Lower leg skin (tissue), 3 donors: Measurements from ENCODE around the gene RPL31.

Experiments used
- POLR2A ChIP-seq, 2 donors: fragments of 450-650 bp; IDR thresholded peaks; one replicate each; pipeline ENCODE4 v1.6.1; 2016 to 2017; ENCODE audit warnings: antibody characterized with exemption in 2 of 2, mild to moderate bottlenecking in 1 of 2, moderate library complexity in 1 of 2
- TF ChIP-seq, protein P1 (sequence below), 3 donors: fragments of 450-650 bp; IDR thresholded peaks; one replicate each; pipeline ENCODE4 v1.5.1; 2016; ENCODE audit warnings: antibody characterized with exemption in 3 of 3, mild to moderate bottlenecking in 3 of 3, moderate library complexity in 2 of 3

DNA sequence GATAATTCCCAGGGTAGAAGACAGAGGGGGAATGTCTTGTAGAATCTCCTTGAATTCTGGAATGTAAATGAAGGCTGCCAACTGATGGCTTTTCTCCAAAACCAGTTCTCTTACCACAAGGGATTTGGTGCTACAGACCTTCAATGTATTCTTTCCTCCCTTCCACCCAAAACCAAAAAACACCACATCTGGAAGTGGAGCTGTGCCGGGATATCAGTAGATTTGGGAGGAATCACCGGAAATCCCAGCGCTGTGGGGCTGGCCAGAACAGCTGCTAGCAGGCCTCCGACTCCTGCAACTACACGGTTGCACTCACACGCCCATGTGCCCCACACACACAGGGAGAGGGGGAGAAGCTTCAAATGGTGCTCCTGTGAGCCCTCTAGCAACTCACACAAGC is 45.7 kb downstream of the RPL31 start:
- TF ChIP-seq, protein P1, sequence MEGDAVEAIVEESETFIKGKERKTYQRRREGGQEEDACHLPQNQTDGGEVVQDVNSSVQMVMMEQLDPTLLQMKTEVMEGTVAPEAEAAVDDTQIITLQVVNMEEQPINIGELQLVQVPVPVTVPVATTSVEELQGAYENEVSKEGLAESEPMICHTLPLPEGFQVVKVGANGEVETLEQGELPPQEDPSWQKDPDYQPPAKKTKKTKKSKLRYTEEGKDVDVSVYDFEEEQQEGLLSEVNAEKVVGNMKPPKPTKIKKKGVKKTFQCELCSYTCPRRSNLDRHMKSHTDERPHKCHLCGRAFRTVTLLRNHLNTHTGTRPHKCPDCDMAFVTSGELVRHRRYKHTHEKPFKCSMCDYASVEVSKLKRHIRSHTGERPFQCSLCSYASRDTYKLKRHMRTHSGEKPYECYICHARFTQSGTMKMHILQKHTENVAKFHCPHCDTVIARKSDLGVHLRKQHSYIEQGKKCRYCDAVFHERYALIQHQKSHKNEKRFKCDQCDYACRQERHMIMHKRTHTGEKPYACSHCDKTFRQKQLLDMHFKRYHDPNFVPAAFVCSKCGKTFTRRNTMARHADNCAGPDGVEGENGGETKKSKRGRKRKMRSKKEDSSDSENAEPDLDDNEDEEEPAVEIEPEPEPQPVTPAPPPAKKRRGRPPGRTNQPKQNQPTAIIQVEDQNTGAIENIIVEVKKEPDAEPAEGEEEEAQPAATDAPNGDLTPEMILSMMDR (IDR thresholded peaks at IDR 0.05), result no peak
- TF ChIP-seq POLR2A (IDR thresholded peaks at IDR 0.05), result no peak
